NCI-H2196 treated with DMSO at 0.1 percent for 48 hours (cell line): ENCODE results near the gene GPLD1.

ENCODE experiments used
- DNase-seq: peaks from one replicate; lab custom pipeline; 2025; ENCODE audit not compliant: unreplicated experiment; lab: John Stamatoyannopoulos, UW

Gene GPLD1

DNA sequence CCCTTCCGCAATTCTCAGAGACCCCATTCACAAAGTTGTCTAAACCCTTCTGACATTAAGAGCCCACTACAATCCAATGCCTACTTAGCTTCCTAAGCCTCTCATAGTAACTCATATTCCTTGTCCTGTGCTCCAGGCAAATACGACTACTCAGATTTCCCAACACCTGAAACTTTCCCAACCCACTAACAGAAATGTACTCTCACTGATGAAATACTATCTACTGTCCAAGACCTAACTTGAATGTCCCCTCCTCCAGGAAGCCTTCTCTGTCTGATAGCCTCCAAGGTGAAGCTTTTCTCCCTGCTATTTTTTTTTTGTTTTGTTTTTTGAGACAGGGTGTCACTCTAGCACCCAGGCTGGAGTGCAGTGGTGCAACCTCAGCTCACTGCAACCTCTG is 30.4 kb downstream of the GPLD1 start:
- DNase-seq = no peak

DNA sequence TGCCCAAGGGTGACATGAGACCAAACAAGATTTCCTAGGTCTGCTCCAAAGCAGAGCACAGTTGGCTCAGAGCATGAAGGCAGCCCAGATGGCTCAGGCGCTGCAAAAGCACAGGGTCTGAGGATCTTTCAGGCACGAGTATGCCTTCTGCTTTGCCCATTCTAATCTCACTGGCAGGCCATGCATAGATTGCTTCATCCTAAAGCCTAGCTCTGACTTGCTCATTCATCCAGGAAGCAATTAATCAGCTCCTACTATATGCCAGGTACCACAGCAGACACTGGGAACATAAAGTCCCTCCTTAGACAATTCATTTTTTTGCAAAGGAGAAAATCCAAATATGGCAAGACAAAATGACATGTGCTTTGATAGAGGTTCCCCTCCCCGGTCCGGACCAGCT is 31.2 kb downstream of the GPLD1 start:
- no peak for DNase-seq

DNA sequence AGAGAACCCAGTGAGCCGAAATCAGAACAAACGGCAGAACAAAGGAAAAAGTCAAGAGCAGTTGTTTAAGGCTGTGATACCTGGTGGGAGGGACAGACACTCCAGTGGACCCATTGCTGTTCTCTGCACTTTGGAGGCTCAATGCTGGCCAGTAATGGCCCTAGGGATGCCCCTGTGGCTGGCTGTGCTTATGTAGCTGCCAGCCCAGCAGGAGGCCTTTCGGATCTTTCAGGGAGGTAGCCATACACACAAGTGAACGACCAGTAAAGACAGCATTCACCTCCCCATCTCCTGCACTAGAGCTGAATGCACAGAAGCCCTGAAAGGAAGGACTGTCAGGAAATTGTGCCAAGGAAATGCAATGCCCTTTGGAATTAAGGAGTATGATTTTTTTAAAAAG is 34.3 kb downstream of the GPLD1 start:
- DNase-seq = no peak

DNA sequence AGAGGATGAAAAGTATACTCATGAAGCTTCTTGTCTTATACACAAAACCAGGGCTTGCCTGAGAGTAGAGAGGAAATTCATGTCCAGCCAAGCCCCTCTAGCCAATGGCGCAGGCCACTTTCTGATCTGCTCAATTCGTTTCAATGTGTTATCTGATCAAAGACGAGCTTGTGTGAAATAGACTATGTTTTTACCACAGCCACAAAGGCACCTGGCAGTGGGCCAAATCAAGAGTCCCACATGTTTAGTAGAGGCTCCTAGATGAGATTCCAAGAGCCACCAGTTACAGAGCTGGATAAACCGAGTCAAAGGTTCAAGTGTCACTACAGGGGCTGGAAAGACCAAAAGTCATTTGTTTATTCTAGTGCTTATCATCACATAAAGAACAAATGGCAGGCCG is 34.9 kb downstream of the GPLD1 start:
- DNase-seq = no peak

DNA sequence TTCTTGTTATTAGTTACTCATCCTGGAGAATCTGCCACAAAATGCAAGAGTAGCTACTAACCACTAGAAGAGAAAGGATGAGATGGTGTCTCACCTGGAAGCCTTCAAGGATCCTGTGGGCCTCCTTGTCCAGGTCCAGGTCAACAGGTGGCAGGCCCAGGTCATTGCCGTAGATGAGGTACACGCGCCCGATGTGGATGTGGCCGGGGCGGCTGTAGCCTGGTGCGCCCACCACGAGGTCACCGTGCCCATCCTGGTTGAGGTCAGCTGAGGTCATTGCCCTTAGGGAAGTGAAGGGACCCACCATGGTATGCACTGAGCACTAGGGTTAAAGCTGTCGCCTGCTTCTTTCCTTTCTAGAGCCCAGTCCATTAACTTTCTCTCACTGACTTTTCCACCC is 35.5 kb downstream of the GPLD1 start:
- no peak for DNase-seq

DNA sequence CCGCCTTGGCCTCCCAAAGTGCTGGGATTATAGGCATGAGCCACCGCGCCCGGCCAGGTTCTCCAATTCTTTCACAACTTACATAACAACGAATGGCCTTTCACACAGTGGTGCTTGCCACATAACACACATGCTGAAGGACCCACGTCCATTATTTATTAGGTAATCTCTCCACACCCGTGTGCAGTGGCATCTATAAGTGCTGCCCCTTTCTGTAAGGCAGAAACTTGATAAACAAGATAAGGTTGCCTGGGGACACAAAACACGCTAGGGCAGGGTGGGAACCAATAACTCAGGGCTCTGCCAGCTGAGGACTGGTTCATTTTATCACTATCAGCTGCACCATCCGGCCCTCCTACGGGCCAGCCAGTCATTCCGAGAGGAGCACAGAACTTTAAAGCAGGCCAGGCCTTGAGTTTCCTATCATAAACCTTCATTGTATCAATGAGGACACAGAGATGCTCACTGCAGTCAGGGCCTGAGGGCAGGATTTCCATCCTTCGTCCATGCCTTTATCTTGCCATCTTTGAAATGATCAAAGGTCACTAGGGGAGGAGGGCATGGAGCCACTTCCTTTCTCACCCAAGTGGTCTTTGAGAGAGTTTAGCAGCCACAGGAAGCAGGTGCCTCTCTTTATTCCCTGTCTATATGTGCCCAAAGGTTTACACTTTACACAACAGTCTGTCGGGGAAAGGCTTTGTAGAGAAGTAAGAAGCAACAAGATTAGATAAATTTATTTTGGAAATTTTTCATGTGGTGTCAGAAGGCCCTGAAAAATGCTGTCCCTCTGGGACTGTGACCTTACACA is 37.6 kb downstream of the GPLD1 start:
- DNase-seq = no peak

DNA sequence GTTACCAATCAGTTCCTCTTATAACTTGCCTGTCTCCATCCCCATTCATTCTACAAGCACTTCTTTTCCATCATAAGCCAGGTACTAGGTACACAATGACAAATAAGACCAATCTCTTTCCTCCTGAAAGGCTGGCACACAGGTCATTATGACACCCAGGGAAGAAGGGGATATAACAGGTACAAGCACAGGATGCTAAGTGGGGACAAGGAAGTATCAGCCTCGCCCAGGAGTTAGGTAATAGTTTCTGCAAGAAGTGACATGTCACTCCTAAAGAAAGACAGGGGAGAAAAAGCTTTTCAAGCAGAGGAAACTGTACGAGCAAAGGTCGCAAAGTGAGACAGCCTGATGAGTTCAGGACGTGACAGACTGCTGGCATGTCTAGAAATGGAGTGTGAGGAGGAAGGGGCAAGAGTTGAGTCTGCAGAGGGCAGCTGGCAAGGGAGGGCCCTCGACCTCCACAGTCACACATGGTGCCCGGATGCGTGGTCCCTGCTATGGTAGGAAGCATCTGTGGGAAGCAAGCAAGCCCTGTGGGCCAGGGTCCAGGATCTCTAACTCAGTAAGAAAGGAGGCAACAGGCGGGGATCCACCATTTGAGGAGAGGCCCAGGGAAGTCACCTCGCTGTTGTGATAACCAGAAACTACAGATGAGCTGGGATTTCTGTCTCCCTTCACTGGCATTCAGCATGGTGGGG is 40.4 kb downstream of the GPLD1 start:
- DNase-seq = no peak

DNA sequence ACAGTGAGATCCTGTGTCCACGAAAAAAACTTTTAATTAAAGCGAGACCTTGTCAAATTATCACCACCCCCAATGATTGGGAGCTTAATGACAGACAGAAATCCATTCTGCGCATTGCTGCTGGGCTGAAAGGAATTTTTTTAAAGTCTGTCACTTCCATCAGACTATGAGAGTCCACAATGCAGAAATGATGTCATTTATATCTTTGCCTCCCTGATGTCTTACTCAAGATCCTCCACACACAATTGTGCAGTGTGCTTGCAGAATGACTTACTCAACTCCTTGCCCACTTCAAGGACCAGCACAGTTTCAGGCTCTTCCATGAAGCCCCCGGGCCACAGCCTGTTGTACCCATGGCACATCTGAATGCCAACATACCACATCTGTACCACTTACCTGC is 41.0 kb downstream of the GPLD1 start:
- no peak for DNase-seq

DNA sequence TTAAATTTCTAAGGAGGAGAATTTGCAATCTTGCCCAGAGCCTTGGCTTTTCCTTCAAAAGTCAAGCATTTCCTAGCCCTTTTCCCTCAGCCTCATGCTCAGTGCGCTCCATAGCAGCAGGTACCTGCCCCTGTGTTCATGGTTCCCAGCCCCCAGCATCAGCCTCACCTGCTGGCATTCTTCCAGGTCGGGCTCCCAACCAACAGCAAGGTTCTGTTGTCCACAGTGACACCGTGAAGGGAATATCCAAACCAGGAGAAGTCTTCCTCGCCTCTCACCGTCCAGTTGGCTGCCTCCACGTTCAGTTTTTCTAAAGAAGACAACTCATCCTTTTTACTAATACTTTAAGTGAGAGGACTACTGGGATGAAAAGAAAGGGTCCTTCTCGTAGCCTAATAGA is 42.7 kb downstream of the GPLD1 start:
- DNase-seq = no peak

DNA sequence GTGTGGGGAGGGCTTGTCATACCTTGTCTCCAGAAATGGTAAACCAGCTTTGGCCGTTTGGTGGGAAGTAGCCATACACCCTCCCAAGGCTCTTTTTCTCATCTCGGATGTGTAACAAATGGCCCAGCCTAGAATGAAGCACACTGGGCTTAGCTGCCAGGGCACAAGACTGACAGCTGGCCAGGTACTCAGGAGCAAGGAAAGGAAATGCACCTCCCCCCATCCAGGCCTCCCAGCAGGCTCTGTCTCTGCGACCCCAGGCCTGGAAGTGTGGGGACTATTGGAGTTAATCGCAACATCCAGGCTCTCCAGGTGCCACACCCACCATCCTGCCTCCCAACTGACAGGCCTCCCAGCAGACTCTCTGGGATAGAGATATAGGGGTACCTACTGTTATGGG is 43.7 kb downstream of the GPLD1 start:
- no peak for DNase-seq

DNA sequence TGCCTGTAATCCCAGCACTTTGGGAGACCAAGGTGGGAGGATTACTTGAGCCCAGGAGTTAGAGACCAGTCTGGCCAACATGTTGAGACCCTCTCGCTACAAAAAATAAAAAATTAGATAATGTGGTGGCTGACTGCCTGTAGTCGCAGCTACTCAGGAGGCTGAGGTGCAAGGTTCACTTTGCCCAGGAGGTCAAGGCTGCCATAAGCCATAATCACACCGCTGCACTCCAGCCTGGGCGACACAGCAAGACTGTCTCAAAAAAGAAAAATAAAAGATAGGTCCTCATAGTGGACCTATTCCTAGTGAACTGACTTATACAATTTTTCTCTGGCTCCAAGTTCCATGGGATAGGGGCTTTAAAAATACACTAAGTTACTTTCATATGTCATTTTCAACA is 44.8 kb downstream of the GPLD1 start:
- no peak for DNase-seq

DNA sequence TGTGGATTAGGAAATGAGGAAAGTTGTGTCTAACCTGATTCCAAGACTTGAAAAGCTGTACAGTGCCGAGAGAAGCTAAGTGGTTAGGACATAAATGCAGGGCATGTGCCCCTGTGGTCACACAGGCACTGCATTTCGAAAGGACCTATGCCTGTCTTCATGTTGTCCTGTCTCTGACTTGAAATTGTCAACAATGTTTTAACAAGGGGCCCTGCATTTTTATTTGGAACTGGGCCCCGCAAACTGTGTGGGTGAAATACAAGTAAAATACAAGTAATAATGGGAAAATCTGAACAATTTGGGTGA is 47.8 kb downstream of the GPLD1 start:
- DNase-seq = no peak

DNA sequence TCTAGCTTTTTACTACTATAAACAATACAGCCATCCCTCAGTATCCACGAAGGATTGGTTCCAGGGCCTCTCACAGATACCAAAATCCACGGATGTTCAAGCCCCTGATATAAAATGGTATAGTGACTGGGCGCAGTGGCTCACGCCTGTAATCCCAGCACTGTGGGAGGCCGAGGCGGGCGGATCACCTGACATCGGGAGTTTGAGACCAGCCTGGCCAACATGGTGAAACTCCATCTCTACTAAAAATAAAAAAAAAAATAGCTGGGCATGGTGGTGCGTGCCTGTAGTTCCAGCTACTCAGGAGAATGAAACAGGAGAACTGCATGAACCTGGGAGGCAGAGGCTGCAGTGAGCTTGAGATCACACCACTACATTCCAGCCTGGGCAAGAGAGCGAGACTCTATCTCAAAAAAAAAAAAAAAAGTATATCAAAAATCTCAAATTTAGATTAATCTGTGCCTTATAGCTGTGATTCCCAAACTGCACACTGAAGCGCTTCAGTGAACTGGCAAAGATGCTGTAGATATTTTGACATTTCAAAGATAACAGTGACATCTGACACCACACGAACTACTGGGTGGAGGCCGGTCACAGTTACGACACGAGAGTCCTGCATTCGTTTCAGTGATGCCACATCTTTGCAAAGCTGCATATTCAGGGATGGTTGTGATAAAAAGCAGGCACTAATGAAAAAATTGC is 48.3 kb downstream of the GPLD1 start:
- DNase-seq = no peak

DNA sequence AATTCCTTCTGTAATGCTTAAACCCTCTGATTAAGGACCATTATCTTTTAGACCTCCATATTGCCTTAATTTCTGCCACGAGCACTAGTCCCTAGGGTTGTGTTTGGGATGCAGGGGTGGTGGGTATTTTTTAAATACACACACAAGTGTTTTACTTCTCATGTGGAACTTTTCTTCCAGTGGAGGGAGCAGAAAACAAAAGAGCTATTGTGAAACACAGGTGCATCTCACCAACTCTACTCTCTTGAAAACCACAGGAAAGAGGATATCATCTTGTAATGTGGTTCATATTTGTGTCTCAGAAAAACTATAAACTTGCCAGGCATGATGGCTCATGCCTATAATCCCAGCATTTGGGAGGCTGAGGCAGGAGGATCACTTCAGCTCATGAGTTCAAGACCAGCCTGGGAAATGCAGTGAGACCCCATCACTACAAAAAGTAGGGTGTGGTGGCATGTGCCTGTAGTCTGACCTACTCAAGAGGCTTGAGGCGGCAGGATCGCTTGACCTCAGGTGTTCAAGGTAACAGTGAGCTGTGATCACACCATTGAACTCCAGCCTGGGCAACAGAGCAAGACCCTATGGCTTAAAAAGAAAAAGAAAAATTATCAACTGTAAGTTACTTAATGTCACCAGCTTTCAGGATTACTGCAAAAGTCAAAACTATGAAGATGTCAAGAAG is 49.4 kb downstream of the GPLD1 start:
- DNase-seq = no peak

DNA sequence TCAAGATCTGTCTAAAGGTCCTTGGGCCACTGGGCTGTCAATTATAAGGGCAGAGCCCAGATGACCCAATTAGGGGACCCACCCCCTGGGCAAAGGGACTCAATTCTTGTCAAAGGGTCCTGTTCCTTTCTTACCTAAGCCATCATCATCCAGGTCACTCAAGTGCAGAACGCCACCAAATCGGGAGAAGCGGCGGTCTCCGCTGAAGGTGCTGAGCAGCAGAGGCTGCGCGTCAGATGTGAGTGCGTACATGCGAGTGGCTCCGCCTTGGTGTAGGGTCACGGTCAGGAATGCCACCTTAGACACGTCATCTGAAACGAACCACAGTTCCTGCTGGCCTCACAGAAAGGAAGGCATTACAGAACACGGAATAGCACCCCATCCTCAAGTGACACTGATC is 52.4 kb downstream of the GPLD1 start:
- no peak for DNase-seq

DNA sequence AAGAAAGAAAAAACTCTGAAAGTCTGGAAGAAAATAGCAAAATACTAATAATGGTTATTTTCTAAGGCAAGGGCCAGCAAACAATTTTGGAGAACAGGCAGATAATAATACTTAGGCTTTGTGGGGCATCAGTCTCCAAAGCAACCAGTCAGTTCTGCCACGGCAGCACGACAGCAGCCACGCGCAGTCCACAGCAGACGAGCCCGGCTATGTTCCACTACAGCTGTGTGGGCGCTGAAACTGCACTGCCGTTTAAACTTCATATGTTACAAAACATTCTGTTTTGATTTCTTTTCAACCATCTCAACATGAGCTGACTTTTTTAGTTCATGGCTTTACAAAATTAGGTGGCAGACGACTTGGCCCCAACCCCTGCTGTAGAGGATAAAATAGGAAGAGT is 56.8 kb downstream of the GPLD1 start:
- no peak for DNase-seq

DNA sequence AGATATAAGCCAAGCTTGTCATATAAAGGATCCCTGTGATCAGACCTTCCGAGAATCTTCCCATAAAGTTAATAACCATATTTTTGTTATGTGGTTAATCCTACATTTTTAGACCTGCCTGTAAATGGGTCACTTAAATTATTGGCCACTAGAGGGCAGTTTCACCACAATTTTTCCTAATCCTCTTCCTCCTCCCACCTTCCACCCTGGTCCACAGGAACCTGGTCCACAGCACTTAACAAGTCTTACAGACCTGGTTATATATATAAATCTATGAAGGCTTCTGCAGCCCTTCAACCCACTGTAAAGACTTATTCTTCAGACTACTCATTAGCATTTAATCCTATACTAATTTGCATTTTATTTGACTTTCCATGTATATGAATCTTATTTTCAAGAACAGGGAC is 58.3 kb downstream of the GPLD1 start:
- peak; percentile 41 for DNase-seq

DNA sequence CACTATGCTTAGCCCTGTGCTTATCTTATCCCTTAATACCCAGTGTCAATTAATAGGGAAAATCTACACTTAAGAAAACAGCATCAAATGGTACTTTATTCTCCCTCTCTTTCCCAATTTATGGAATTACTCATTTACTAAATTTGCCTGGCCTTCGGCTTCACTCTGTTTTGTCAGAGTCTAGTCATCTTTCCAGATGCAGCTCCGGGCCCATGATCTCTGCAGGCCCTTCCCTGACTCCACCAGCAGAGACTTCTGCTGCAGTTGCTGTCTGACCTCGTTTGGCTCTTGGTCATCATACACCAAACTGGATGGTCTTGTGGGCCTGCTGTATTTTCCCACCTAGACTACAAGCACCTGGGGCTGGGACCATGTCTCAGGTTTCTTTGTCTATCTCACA is 59.3 kb downstream of the GPLD1 start:
- DNase-seq = no peak

DNA sequence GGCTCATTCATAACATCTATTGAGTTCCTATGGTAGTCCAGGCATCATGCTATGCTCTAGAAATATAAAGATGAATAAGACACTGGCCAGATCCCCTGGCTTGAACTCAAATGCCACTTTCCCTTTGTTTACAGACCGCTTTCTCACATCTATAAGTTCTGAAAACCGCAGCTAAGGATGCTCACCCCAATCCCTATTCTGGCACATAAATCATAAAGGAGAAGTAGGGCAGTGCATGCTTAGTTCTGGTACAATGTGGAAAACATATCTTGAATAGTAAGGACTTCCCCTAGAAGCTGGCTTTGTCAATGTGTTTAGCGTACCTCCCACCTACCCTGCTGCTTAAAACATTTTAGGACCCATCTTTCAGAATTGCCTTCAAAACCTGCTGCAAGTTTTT is 60.2 kb downstream of the GPLD1 start:
- DNase-seq = no peak

DNA sequence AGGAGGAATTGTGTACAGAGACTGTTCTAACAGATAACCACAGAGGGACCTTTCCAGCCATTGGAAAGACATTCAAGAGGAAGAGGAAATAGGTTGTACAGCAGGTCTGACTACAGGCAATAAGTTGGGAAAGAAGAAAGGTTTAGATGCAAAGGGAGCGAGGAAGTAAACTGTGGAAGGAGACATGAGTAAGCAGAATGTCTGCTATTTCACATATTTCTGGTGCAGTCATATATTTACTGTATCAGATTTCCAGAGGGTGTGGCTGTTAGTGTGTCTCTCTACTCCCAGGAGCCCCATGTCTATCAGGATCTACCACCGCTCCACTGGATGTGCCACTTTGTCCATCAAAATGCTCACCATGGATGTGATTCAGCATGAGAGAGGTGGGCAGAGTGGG is 60.8 kb downstream of the GPLD1 start:
- no peak for DNase-seq

DNA sequence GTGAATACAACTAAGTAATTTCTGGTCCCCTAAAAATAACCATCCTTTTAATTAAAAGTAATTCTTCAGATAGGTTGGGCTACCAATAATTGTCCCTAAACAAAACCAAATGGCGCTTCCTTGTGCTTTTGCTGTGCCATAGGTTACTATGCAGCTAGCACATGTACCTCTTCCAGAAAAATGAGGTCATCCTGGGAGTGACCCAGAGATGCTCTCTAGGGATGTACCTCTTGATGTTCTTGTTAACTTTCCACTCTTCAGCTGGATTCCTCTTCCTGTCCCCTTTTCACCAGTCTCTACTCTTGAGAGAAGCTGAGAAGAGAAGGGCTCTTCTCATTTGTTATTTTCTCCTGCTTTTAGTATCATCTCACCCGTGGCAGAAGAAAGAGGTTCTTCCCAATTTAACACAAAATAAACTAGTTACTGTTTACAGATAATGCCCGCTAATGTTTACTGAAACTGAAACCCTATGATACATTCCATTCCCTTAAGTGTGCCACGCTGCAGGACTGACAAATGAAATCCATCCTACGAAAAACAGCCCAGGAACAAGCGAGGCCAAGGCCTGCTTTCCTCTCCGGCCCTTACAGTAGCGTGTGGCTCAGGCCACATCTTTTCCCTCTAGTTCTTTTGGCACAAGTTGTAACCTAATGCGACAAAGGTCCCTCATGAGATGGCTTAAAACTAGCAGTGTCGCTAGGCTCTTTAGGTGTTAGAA is 62.5 kb downstream of the GPLD1 start:
- no peak for DNase-seq
